ENCODE results near the gene AKAP13. TPM values are rescaled to one million over a fixed set of nuclear protein-coding genes. Genes with fewer than 3 reads are reported as not detected.

Gene AKAP13
- total and polyA plus RNA-seq, 9 donors: 45.3 to 190 (median 98.6) TPM

- WGBS, 3 donors: 68 to 91% (median 77%) methylated on average over 5 of the region's 5 CpGs
- H3K36me3 ChIP-seq: no peaks in the 10 kb centered on the region
- H3K4me3 ChIP-seq: no peak overlapping the region
- no peak overlapping the region for H3K27ac ChIP-seq
- intact Hi-C loops (cut with DNase I): no loop called here
- no peaks in the 10 kb centered on the region for H3K9me3 ChIP-seq
- H3K27me3 ChIP-seq: no peaks in the 10 kb centered on the region
- peaks cover 2% of the 10 kb centered on the region for H3K4me1 ChIP-seq (ENCODE audit: insufficient read depth)
- TF ChIP-seq EP300 (IDR thresholded peaks at IDR 0.05) (no peak), CTCF (IDR thresholded peaks at IDR 0.05) (no peak), POLR2A (IDR thresholded peaks at IDR 0.05) (no peak)
- no peak for DNase-seq
These were observed 8.3 kb downstream of the AKAP13 start for GRCh38 chr15:85388566-85389305.

- TF ChIP-seq CTCF (IDR thresholded peaks at IDR 0.05): no peak
- no peak for TF ChIP-seq EP300 (IDR thresholded peaks at IDR 0.05)
- TF ChIP-seq POLR2A (IDR thresholded peaks at IDR 0.05): no peak
- no peaks in the 10 kb centered on the region for H3K9me3 ChIP-seq
- intact Hi-C loops (cut with DNase I): no loop called here
- no peaks in the 10 kb centered on the region for H3K27me3 ChIP-seq
- WGBS, 3 donors: 88 to 95% (median 92%) methylated on average over 2 of the region's 2 CpGs
- DNase-seq: no peak
- H3K4me3 ChIP-seq: no peak overlapping the region
- no peaks in the 10 kb centered on the region for H3K36me3 ChIP-seq
- H3K27ac ChIP-seq: no peak overlapping the region
- no peaks in the 10 kb centered on the region for H3K4me1 ChIP-seq (ENCODE audit: insufficient read depth)
These were observed 8.9 kb downstream of the AKAP13 start for GRCh38 chr15:85389306-85389650.

GRCh38 chr15:85389772-85390171, 9.4 kb downstream of the AKAP13 start:
- no peak for DNase-seq
- H3K27me3 ChIP-seq: no peaks in the 10 kb centered on the region
- intact Hi-C loops (cut with DNase I): no loop called here
- H3K4me1 ChIP-seq (ENCODE audit: insufficient read depth): peaks cover 2% of the 10 kb centered on the region
- WGBS, 3 donors: 91 to 93% (median 93%) methylated on average over 4 of the region's 4 CpGs
- H3K4me3 ChIP-seq: no peak overlapping the region
- H3K9me3 ChIP-seq: no peaks in the 10 kb centered on the region
- no peak overlapping the region for H3K27ac ChIP-seq
- no peaks in the 10 kb centered on the region for H3K36me3 ChIP-seq
- TF ChIP-seq POLR2A (IDR thresholded peaks at IDR 0.05) (no peak), EP300 (IDR thresholded peaks at IDR 0.05) (no peak), CTCF (IDR thresholded peaks at IDR 0.05) (no peak)

GRCh38 chr15:85393210-85393609, 12.8 kb downstream of the AKAP13 start:
- intact Hi-C loops (cut with DNase I): no loop called here
- no peak overlapping the region for H3K27ac ChIP-seq
- peaks cover 4% of the 10 kb centered on the region for H3K4me1 ChIP-seq (ENCODE audit: insufficient read depth)
- H3K4me3 ChIP-seq: no peak overlapping the region
- DNase-seq: no peak
- H3K27me3 ChIP-seq: no peaks in the 10 kb centered on the region
- 91 to 95% (median 93%) methylated on average over 2 of the region's 2 CpGs for WGBS, 3 donors
- no peaks in the 10 kb centered on the region for H3K9me3 ChIP-seq
- TF ChIP-seq CTCF (IDR thresholded peaks at IDR 0.05) (no peak), POLR2A (IDR thresholded peaks at IDR 0.05) (no peak), EP300 (IDR thresholded peaks at IDR 0.05) (no peak)
- no peaks in the 10 kb centered on the region for H3K36me3 ChIP-seq

All from ovary (tissue), 9 donors.